ENCODE results near the gene UBE2O. TPM values are rescaled to one million over a fixed set of nuclear protein-coding genes. Genes with fewer than 3 reads are reported as not detected.

Gene UBE2O
- total RNA-seq, 1 experiment from 2014 or later, result 52.6 TPM

- Histone ChIP-seq H3K79me1 (ENCODE audit: insufficient read depth, low read depth, low read length, poor library complexity, severe bottlenecking) (no peaks in the 10 kb centered on the region), H3K14ac (ENCODE audit: insufficient read depth, low read length) (no peak overlapping the region), H2BK15ac (ENCODE audit: low read depth, low read length) (no peak overlapping the region), H2BK20ac (ENCODE audit: low read depth, low read length, poor library complexity, severe bottlenecking) (no peak overlapping the region), H3T11ph (ENCODE audit: low read length) (no peak overlapping the region), H4K8ac (replicated peaks; ENCODE audit: insufficient read length, low read depth, low read length) (no peak overlapping the region), H3K27ac (ENCODE audit: insufficient read length, low read depth, low read length) (no peak overlapping the region), H2AK5ac (ENCODE audit: insufficient read length, low read length) (no peak overlapping the region), H3K4me2 (ENCODE audit: insufficient read depth, insufficient read length, low read length) (no peak overlapping the region), H2BK12ac (ENCODE audit: insufficient read length, low read depth, low read length) (no peak overlapping the region), H2BK120ac (ENCODE audit: low read depth, low read length, poor library complexity, severe bottlenecking) (no peak overlapping the region), H3K23ac (ENCODE audit: insufficient read length, low read depth, low read length) (no peak overlapping the region), H3K23me2 (ENCODE audit: insufficient read length, low read depth, low read length, poor library complexity, severe bottlenecking) (no peaks in the 10 kb centered on the region), H3K9ac (ENCODE audit: extremely low read depth, insufficient read length, low read length) (no peak overlapping the region), H4K5ac (ENCODE audit: insufficient read length, low read depth, low read length) (no peak overlapping the region), H3K9me3 (ENCODE audit: control insufficient read depth, low read depth, low read length) (no peaks in the 10 kb centered on the region), H2BK5ac (ENCODE audit: insufficient read length, low read length) (no peak overlapping the region), H4K91ac (ENCODE audit: insufficient read length, low read depth, low read length) (no peak overlapping the region), H2AFZ (ENCODE audit: low read length) (no peak overlapping the region), H3K27me3 (ENCODE audit: insufficient read depth, low read length) (no peaks in the 10 kb centered on the region), H3K4me1 (ENCODE audit: insufficient read depth, low read length) (peaks cover 3% of the 10 kb centered on the region; the same call in 1 of the 2 replicates), H4K20me1 (ENCODE audit: control insufficient read depth, insufficient read depth, insufficient read length) (no peaks in the 10 kb centered on the region), H3K56ac (ENCODE audit: insufficient read length, low read depth, low read length) (no peak overlapping the region), H3K79me2 (ENCODE audit: insufficient read depth, low read length) (peaks cover 16% of the 10 kb centered on the region), H3K4ac (ENCODE audit: low read depth, low read length) (no peak overlapping the region), H3K18ac (ENCODE audit: insufficient read length, low read depth, low read length) (no peak overlapping the region)
- Mint-ChIP-seq H3K4me3 (no peak overlapping the region), H3K4me1 (peaks cover 25 to 26% of the 10 kb centered on the region in 2 experiments), H3K9me3 (no peaks in the 10 kb centered on the region), H3K36me3 (ENCODE audit: insufficient read depth in 1 of 3, low read depth in 3 of 3) (peaks cover 3 to 20% (median 15%) of the 10 kb centered on the region in 3 experiments; a peak in 6 of 7 replicates), H3K27me3 (ENCODE audit: low read depth) (no peaks in the 10 kb centered on the region), H3K27ac (peak overlapping the region in 1 of 3 experiments; percentile 93; a peak in 2 of 7 replicates)
- no peak for DNase-seq
- no CpG with 5 or more reads among the region's 17 CpGs for WGBS (ENCODE audit: extremely low coverage, insufficient read length, low lambda C conversion rate)
- TF ChIP-seq CTCF (conservative IDR thresholded peaks at IDR 0.05), result no peak
Measured at GRCh38 chr17:76419576-76420260, 33.2 kb downstream of the UBE2O start.
